Activated CD4-positive, alpha-beta T cell treated with anti-CD3 and anti-CD28 coated beads for 36 hours (primary cell): Measurements from ENCODE around the gene RAET1E. TPM values are rescaled to one million over a fixed set of nuclear protein-coding genes. Genes with fewer than 3 reads are reported as not detected.

ENCODE experiments used
- ATAC-seq: fragments of 200-7000 bp; cut with Tn5 transposase; one replicate; pipeline ENCODE4 v1.10.0; 2021; ENCODE audit warnings: mild to moderate bottlenecking, moderate library complexity
- CTCF ChIA-PET: fragments of 350-600 bp; sonication (Branson Sonifier 250); formaldehyde crosslinking; loops from one replicate; lab custom pipeline; 2021; ENCODE audit warnings: antibody characterized with exemption; lab: Charles Lee
- POLR2A ChIA-PET: fragments of 350-600 bp; sonication (Branson Sonifier 250); formaldehyde crosslinking; loops from one replicate; lab custom pipeline; 2021; ENCODE audit warnings: antibody characterized with exemption, inconsistent platforms; lab: Charles Lee
- DNase-seq: peaks from one replicate; pipeline ENCODE4 v3.0.0-alpha.2; 2020
- H3K27ac Mint-ChIP-seq: one replicate; pipeline ENCODE4 v1.8.0; 2021; ENCODE audit warnings: mixed read lengths
- H3K27me3 Mint-ChIP-seq: one replicate; pipeline ENCODE4 v1.8.0; 2021; ENCODE audit warnings: mixed read lengths
- H3K36me3 Mint-ChIP-seq: one replicate; pipeline ENCODE4 v1.8.0; 2021; ENCODE audit warnings: low read depth, mixed read lengths
- H3K4me1 Mint-ChIP-seq: one replicate; pipeline ENCODE4 v1.8.0; 2021; ENCODE audit warnings: mixed read lengths
- H3K4me3 Mint-ChIP-seq: one replicate; pipeline ENCODE4 v1.8.0; 2021; ENCODE audit warnings: mild to moderate bottlenecking, moderate library complexity, mixed read lengths
- H3K9me3 Mint-ChIP-seq: one replicate; pipeline ENCODE4 v1.8.0; 2021; ENCODE audit warnings: low read depth, mixed read lengths
- intact Hi-C, 2 experiments: fragments of 100-400 bp; cut with DNase I in 1 of 2; cut with micrococcal nuclease in 1 of 2; formaldehyde crosslinking; loops; one replicate each; pipeline versions ENCODE4 v1.14.2 to v1.15.1; 2022 to 2024; cut with DNase I, micrococcal nuclease
- total RNA-seq, 2 experiments: library from RNA; stranded (reverse); gene quantifications; one replicate each; pipeline ENCODE4 v1.2.3, GENCODE V29; 2021

The RAET1E gene
- total RNA-seq, 2 experiments from 2014 or later, result not detected

GRCh38 chr6:149887343-149887742, 10.6 kb downstream of the RAET1E start:
- intact Hi-C loops, result no loop called here
- Mint-ChIP-seq H3K9me3 (no peaks in the 10 kb centered on the region), H3K4me3 (no peak overlapping the region), H3K27me3 (peaks cover 2% of the 10 kb centered on the region), H3K4me1 (no peaks in the 10 kb centered on the region), H3K36me3 (no peaks in the 10 kb centered on the region), H3K27ac (no peak overlapping the region)
- DNase-seq (no peak), ATAC-seq (peak; percentile 26)
- POLR2A ChIA-PET, result interaction anchor here (0.7 kb wide), 1 partner anchor 27 kb away, joined by 3 read pairs; no protein-coding TSS in a partner anchor
- CTCF ChIA-PET, result no interaction called here

DNA sequence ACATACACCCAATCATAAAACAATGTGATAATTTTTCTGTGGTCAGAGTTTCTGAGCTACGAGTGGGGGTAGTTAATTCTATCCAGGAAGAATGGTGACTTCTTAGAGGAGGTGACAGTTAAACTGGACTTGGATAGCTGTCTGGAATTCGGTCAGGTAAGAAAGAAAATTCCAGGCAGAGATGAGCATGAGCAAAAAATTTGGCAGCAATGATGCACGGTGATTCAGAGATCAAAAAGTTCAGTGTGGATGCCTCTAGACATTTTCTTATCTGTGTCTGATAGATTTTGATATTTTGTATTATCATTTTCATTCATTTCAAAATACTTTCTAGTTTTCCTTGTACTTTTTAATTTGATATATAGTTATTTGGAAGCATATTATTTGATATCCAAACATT, 12.0 kb downstream of the RAET1E start:
- Mint-ChIP-seq H3K27ac (no peak overlapping the region), H3K27me3 (peaks cover 5% of the 10 kb centered on the region), H3K9me3 (no peaks in the 10 kb centered on the region), H3K4me3 (no peak overlapping the region), H3K36me3 (no peaks in the 10 kb centered on the region), H3K4me1 (no peaks in the 10 kb centered on the region)
- ATAC-seq (no peak), DNase-seq (no peak)
- POLR2A ChIA-PET, result interaction anchor here (0.6 to 1.0 kb wide), 2 partner anchors 20 to 748 kb away, joined by 3 to 4 read pairs; no protein-coding TSS in a partner anchor
- intact Hi-C loops, result no loop called here
- CTCF ChIA-PET, result interaction anchor here (0.8 to 1.4 kb wide), 2 partner anchors 12 to 51 kb away, joined by 3 to 4 read pairs; no protein-coding TSS in a partner anchor

DNA sequence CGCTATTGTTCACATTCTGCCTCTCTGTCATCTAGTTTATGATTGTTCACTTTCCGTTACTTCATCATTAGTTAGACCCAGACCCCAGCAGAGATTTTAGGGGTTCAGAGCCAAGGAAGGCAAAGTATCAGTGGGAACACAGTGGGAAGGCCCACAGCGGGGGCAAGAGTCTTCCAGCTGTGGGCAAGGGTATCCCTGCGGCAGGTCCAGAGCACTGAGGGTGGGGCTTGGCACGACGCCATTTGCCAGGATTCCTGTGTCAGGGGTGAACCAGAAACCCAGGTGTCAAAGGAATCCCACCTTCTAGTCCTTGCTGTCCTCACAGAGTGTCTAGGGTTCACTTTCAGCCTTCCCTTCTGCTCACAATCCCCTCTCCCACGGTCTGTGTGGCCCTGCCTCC, 13.3 kb downstream of the RAET1E start:
- intact Hi-C loops, result no loop called here
- Mint-ChIP-seq H3K4me3 (no peak overlapping the region), H3K4me1 (no peaks in the 10 kb centered on the region), H3K27ac (no peak overlapping the region), H3K27me3 (peaks cover 8% of the 10 kb centered on the region), H3K9me3 (no peaks in the 10 kb centered on the region), H3K36me3 (no peaks in the 10 kb centered on the region)
- CTCF ChIA-PET, result interaction anchor here (0.7 to 1.4 kb wide), 2 partner anchors 49 to 1314 kb away, joined by 3 to 4 read pairs; no protein-coding TSS in a partner anchor
- POLR2A ChIA-PET, result no interaction called here
- ATAC-seq (no peak), DNase-seq (no peak)

DNA sequence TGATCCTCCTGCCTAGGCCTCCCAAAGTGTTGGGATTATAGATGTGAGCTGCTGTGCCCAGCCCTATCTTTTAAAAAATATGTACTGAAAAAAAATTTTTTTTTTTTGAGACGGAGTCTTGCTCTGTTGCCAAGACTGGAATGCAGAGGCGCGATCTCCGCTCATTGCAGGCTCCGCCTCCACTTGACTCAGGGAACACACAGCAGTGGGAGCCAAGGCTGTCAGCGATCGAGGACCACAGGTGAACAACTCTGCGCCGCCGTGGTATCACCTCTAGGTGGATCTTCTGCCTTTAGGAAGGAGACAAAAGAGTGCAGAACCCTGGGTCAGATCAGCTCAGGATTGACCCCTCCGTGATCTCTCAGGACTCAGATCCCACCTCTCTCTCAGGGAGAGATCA, 13.7 kb downstream of the RAET1E start:
- ATAC-seq (no peak), DNase-seq (no peak)
- Mint-ChIP-seq H3K9me3 (no peaks in the 10 kb centered on the region), H3K27ac (no peak overlapping the region), H3K27me3 (peaks cover 9% of the 10 kb centered on the region), H3K4me3 (no peak overlapping the region), H3K4me1 (no peaks in the 10 kb centered on the region), H3K36me3 (no peaks in the 10 kb centered on the region)
- POLR2A ChIA-PET, result no interaction called here
- CTCF ChIA-PET, result interaction anchor here (0.6 kb wide), 1 partner anchor 258 kb away, joined by 3 read pairs; no protein-coding TSS in a partner anchor
- intact Hi-C loops, result no loop called here

GRCh38 chr6:149881860-149882259, 16.1 kb downstream of the RAET1E start:
- H3K4me3 Mint-ChIP-seq, result no peak overlapping the region
- no peaks in the 10 kb centered on the region for H3K4me1 Mint-ChIP-seq
- ChIA-PET POLR2A (no interaction called here), CTCF (interaction anchor here (0.6 kb wide), 1 partner anchor 11 kb away, joined by 3 read pairs; no protein-coding TSS in a partner anchor)
- ATAC-seq, result no peak
- no peak for DNase-seq
- peaks cover 24% of the 10 kb centered on the region for H3K27me3 Mint-ChIP-seq
- intact Hi-C loops, result no loop called here
- no peaks in the 10 kb centered on the region for H3K9me3 Mint-ChIP-seq
- H3K27ac Mint-ChIP-seq, result no peak overlapping the region
- H3K36me3 Mint-ChIP-seq, result no peaks in the 10 kb centered on the region

DNA sequence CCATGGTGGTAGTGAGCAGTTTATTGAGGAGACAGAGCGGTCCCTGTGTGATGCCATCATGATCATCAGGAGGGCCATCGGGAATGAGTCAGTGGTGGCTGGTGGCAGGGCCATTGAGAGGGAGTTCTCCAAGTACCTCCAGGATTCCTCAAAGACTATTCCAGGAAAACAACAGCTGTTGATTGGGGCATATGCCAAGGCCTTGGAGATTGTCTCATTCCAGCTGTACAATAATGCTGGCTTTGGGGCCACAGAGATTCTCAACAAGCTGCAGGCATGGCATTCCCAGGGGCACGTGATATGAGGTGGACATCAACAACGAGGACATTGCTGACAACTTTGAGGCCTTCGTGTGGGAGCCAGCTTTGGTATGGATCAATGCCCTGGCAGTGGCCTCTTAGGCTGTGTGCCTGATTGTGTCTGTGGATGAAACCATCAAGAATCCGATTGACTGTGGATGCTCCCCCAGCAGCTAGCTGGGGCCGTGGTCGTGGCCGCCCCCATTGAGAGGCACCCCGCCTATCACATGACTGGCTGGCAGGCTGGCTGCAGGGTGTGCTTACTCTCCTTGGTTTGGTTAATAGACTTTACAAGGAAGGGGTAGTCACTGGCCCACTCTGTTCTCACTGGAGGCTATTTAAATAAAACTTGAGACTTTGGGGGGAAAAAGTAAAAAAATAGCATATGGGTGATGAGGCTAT, 16.7 kb downstream of the RAET1E start:
- Mint-ChIP-seq H3K36me3 (no peaks in the 10 kb centered on the region), H3K27me3 (peaks cover 28% of the 10 kb centered on the region), H3K4me3 (no peak overlapping the region), H3K4me1 (no peaks in the 10 kb centered on the region), H3K9me3 (no peaks in the 10 kb centered on the region), H3K27ac (no peak overlapping the region)
- ChIA-PET CTCF (interaction anchor here (0.6 kb wide), 1 partner anchor 10 kb away, joined by 3 read pairs; no protein-coding TSS in a partner anchor), POLR2A (no interaction called here)
- no peak for ATAC-seq
- no peak for DNase-seq
- intact Hi-C loops, result no loop called here

DNA sequence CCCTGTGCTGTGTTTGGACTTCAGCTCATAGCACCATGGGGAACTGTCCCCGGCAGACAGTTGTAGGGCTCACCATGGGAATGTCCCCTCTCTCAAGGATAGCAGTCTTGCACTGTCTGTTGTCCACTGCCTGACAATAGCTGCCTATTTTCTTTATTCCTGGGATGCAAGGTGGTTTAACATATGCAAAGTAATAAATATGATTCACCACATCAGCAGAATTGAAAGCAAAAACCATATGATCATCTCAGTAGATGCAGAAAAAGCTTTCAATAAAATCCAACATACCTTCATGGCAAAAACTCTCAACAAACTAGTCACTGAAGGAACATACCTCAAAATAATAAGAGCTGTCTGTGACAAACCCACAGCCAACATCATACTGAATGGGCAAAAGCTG, 20.3 kb downstream of the RAET1E start:
- intact Hi-C loops, result no loop called here
- ATAC-seq (no peak), DNase-seq (no peak)
- peaks cover 36% of the 10 kb centered on the region for H3K27me3 Mint-ChIP-seq
- H3K4me1 Mint-ChIP-seq, result no peaks in the 10 kb centered on the region
- H3K36me3 Mint-ChIP-seq, result no peaks in the 10 kb centered on the region
- POLR2A ChIA-PET, result interaction anchor here (0.7 kb wide), 1 partner anchor 159 kb away, joined by 4 read pairs; no protein-coding TSS in a partner anchor
- H3K9me3 Mint-ChIP-seq, result no peaks in the 10 kb centered on the region
- CTCF ChIA-PET, result no interaction called here
- H3K4me3 Mint-ChIP-seq, result no peak overlapping the region
- H3K27ac Mint-ChIP-seq, result no peak overlapping the region

DNA sequence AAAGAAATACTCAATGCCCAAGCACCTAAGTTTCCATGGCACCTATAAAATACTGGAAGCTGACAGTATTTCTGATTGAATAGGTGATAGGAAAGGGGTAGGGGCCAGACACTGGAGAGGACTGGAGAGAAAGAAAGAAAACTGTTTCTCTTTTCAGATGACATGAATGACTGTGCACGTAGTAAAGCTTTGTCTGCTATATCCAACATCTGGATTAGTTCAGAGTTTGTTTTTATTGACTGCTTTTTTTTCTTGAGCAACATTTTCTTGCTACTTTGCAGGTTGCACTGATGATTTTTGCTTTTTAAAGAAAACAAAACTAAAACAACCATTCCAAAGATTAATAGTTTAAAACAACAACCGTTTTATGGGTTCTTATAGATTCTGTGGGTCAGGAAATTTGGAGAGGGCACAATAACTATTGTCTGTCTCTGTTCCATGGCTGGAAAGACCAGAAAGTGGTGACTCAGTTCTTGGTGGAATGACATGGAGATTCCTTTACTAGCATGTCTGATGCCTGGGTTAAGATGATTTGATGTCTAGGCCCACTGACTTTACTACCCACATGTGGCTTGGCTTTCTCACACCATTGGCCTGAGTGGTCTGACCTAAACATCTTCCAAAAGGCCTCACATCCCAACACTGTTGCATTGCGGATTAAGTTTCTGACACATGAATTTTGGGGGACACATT, 21.5 kb downstream of the RAET1E start:
- H3K4me1 Mint-ChIP-seq, result no peaks in the 10 kb centered on the region
- CTCF ChIA-PET, result no interaction called here
- intact Hi-C loops, result no loop called here
- no peaks in the 10 kb centered on the region for H3K9me3 Mint-ChIP-seq
- H3K27me3 Mint-ChIP-seq, result peaks cover 34% of the 10 kb centered on the region
- DNase-seq (no peak), ATAC-seq (no peak)
- H3K27ac Mint-ChIP-seq, result no peak overlapping the region
- no peaks in the 10 kb centered on the region for H3K36me3 Mint-ChIP-seq
- H3K4me3 Mint-ChIP-seq, result no peak overlapping the region
- POLR2A ChIA-PET, result no interaction called here

GRCh38 chr6:149872233-149872632, 25.7 kb downstream of the RAET1E start:
- no peak for ATAC-seq
- no peaks in the 10 kb centered on the region for H3K36me3 Mint-ChIP-seq
- intact Hi-C loops, result no loop called here
- no peak overlapping the region for H3K4me3 Mint-ChIP-seq
- peaks cover 18% of the 10 kb centered on the region for H3K27me3 Mint-ChIP-seq
- H3K27ac Mint-ChIP-seq, result no peak overlapping the region
- CTCF ChIA-PET, result no interaction called here
- POLR2A ChIA-PET, result no interaction called here
- no peaks in the 10 kb centered on the region for H3K4me1 Mint-ChIP-seq
- DNase-seq, result no peak
- H3K9me3 Mint-ChIP-seq, result no peaks in the 10 kb centered on the region

DNA sequence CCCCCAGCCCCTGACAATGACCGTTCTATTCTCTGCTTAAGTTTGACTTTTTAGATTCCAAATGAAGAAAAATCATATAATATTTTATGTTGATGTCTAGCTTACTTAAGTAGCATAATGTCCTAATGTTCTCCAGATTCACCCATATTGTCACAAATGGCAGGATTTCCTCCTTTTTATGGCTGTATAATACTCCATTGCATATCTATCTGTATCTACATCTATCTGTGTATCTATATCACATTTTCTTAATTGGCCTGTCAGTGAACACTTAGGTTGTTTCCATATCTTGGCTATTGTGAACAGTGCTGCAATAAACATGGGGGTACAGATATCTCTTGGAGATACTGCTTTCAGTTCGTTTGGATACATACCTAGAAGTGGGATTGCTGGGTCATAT, 26.7 kb downstream of the RAET1E start:
- Mint-ChIP-seq H3K36me3 (no peaks in the 10 kb centered on the region), H3K27ac (no peak overlapping the region), H3K4me3 (no peak overlapping the region), H3K27me3 (peaks cover 10% of the 10 kb centered on the region), H3K4me1 (no peaks in the 10 kb centered on the region), H3K9me3 (no peaks in the 10 kb centered on the region)
- ATAC-seq, result no peak
- CTCF ChIA-PET, result interaction anchor here (0.7 kb wide), 1 partner anchor 10 kb away, joined by 3 read pairs; no protein-coding TSS in a partner anchor
- POLR2A ChIA-PET, result no interaction called here
- DNase-seq, result no peak
- intact Hi-C loops, result no loop called here

- no peak for DNase-seq
- Mint-ChIP-seq H3K9me3 (no peaks in the 10 kb centered on the region), H3K4me1 (peaks cover 2% of the 10 kb centered on the region), H3K36me3 (no peaks in the 10 kb centered on the region), H3K27ac (no peak overlapping the region), H3K4me3 (no peak overlapping the region), H3K27me3 (peaks cover 5% of the 10 kb centered on the region)
- ChIA-PET POLR2A (no interaction called here), CTCF (interaction anchor here (0.7 to 2.0 kb wide), 4 partner anchors 10 to 1093 kb away, joined by 3 to 6 read pairs (median 3); no protein-coding TSS in a partner anchor)
- intact Hi-C loops, result loop anchor here in 1 of 2 experiments (10.0 kb wide), 1 partner anchor 145 kb away; no protein-coding TSS in a partner anchor
- ATAC-seq, result no peak
Measured at GRCh38 chr6:149869275-149869892, 28.5 kb downstream of the RAET1E start.
